GM12801 (cell line): ENCODE measurements around the gene SMC1A.

ENCODE experiments used
- CTCF ChIP-seq: IDR thresholded peaks from one replicate; pipeline ENCODE4 v1.5.1; 2011; ENCODE audit warnings: control low read depth; ENCODE audit not compliant: insufficient read length; ENCODE audit errors: extremely low read depth

Gene SMC1A

GRCh38 chrX:53437206-53437605 is 14.8 kb upstream of the SMC1A start:
- TF ChIP-seq CTCF, result no peak

- no peak for TF ChIP-seq CTCF
Observed at GRCh38 chrX:53435997-53436396, 13.5 kb upstream of the SMC1A start.

GRCh38 chrX:53433651-53434639 is 11.5 kb upstream of the SMC1A start, which contains the start of gene HSD17B10:
HSD17B10 (minus strand) TSS chrX:53434370; CDS start chrX:53434345, 25 bp downstream.
- no peak for TF ChIP-seq CTCF

- no peak for TF ChIP-seq CTCF
Observed at GRCh38 chrX:53430231-53430630, 7.8 kb upstream of the SMC1A start.

- TF ChIP-seq CTCF, result no peak
Observed at GRCh38 chrX:53429755-53430154, 7.3 kb upstream of the SMC1A start.

GRCh38 chrX:53422861-53423306 is 430 bp upstream of the SMC1A start, which contains the start of gene RIBC1:
RIBC1 (plus strand) TSS chrX:53422873; CDS start chrX:53426277, 3,404 bp downstream.
- no peak for TF ChIP-seq CTCF

GRCh38 chrX:53421772-53422085 is 725 bp downstream of the SMC1A start:
- no peak for TF ChIP-seq CTCF
